ENCODE results near the gene THAP10. TPM values are rescaled to one million over a fixed set of nuclear protein-coding genes. Genes with fewer than 3 reads are reported as not detected.

Gene THAP10
- total RNA-seq, 6 experiments from 2014 or later = 4.2 to 5.8 (median 5.1) TPM

DNA sequence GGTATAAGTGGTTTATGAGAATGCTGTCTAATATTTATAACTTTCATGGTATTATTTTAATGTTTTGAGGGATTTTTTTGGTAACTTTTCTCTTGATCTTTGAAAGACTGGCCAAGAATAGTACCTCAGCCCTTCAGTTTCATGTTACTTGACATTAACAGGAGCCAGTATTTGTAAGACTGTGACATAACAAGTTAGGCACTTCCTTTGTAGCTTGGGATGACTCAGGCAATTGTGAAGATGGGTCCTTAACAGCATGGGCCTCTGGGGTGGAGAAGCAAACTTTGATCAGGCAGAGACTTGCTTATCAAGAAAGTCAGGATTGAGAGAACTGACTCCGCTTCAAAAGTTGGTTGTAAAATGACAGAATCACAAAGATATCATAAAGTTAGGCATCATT, 9.9 kb upstream of the THAP10 start:
- no peak for TF ChIP-seq CTCF (IDR thresholded peaks at IDR 0.05)
- peaks cover 31% of the 10 kb centered on the region for H3K4me1 Mint-ChIP-seq (ENCODE audit: low read depth)
- H3K4me3 Mint-ChIP-seq = peak overlapping the region; percentile 38
- H3K27ac Mint-ChIP-seq = peak overlapping the region; percentile 95
- H3K9me3 Mint-ChIP-seq = no peaks in the 10 kb centered on the region
- no peaks in the 10 kb centered on the region for H3K27me3 Mint-ChIP-seq (ENCODE audit: insufficient read depth)
- peaks cover 41% of the 10 kb centered on the region for H3K36me3 Mint-ChIP-seq (ENCODE audit: low read depth)
- DNase-seq = peak; percentile 79

- Mint-ChIP-seq H3K4me3 (peak overlapping the region; percentile 94), H3K4me1 (ENCODE audit: low read depth) (peaks cover 25% of the 10 kb centered on the region), H3K27me3 (ENCODE audit: insufficient read depth) (no peaks in the 10 kb centered on the region; the same call in 1 of the 2 replicates), H3K9me3 (no peaks in the 10 kb centered on the region), H3K27ac (peak overlapping the region; percentile 95), H3K36me3 (ENCODE audit: low read depth) (no peaks in the 10 kb centered on the region)
- DNase-seq = peak; percentile 67
- peak; percentile 80 for TF ChIP-seq CTCF (IDR thresholded peaks at IDR 0.05)
Measured at GRCh38 chr15:70892912-70893560, 803 bp upstream of the THAP10 start.

- Mint-ChIP-seq H3K4me1 (ENCODE audit: low read depth) (peaks cover 38% of the 10 kb centered on the region), H3K36me3 (ENCODE audit: low read depth) (no peaks in the 10 kb centered on the region), H3K9me3 (no peaks in the 10 kb centered on the region), H3K27me3 (ENCODE audit: insufficient read depth) (no peaks in the 10 kb centered on the region), H3K27ac (no peak overlapping the region), H3K4me3 (no peak overlapping the region)
- TF ChIP-seq CTCF (IDR thresholded peaks at IDR 0.05) = no peak
- DNase-seq = no peak
Measured at GRCh38 chr15:70882361-70882760, 9.9 kb downstream of the THAP10 start.

DNA sequence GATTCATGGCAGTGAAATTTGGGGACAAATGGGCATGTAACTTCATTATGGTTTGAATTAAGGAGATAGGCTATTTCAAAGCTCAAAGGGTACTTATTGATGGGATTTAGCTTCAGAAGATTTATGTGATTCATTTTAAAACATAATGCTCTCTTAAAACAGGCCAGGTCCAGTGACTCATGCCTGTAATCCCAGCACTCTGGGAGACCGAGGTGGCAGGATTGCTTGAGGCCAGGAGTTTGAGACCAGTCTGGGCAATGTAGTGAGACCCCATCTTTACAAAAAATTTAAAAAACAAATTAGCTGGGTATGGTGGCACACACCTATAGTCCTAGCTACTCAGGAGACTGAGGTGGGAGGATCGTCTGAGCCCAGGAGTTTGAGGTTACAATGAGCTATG, 11.5 kb downstream of the THAP10 start:
- Mint-ChIP-seq H3K27me3 (ENCODE audit: insufficient read depth) (no peaks in the 10 kb centered on the region), H3K4me1 (ENCODE audit: low read depth) (peaks cover 38% of the 10 kb centered on the region), H3K27ac (no peak overlapping the region), H3K9me3 (no peaks in the 10 kb centered on the region), H3K36me3 (ENCODE audit: low read depth) (no peaks in the 10 kb centered on the region), H3K4me3 (no peak overlapping the region)
- DNase-seq = no peak
- TF ChIP-seq CTCF (IDR thresholded peaks at IDR 0.05) = no peak

- Mint-ChIP-seq H3K27ac (peak overlapping the region; percentile 58), H3K4me3 (peak overlapping the region; percentile 56), H3K9me3 (no peaks in the 10 kb centered on the region), H3K27me3 (ENCODE audit: insufficient read depth) (no peaks in the 10 kb centered on the region), H3K4me1 (ENCODE audit: low read depth) (peaks cover 48% of the 10 kb centered on the region), H3K36me3 (ENCODE audit: low read depth) (no peaks in the 10 kb centered on the region)
- peak; percentile 58 for DNase-seq
- no peak for TF ChIP-seq CTCF (IDR thresholded peaks at IDR 0.05)
Measured at GRCh38 chr15:70879401-70879800, 12.8 kb downstream of the THAP10 start.

Data from HFFc6 (cell line).